Natural killer cell (primary cell): ENCODE data around the gene ESYT3. TPM values are rescaled to one million over a fixed set of nuclear protein-coding genes. Genes with fewer than 3 reads are reported as not detected.

Experiments used
- ATAC-seq, 3 donors: fragments of 150-1000 bp in 2 of 3; fragments of 200-7000 bp in 1 of 3; cut with Tn5 transposase; 1 replicate in 1 of 3; 2 replicates in 2 of 3; pipeline ENCODE4 v1.10.0; 2021; ENCODE audit warnings: mild to moderate bottlenecking in 2 of 3, moderate library complexity in 2 of 3
- DNase-seq, 2 donors: peaks; one replicate each; pipeline versions ENCODE4 v3.0.0 to v3.0.0-alpha.2; 2013 to 2021; ENCODE audit warnings: mixed read lengths in 1 of 2
- H3K27ac ChIP-seq: one replicate; pipeline ENCODE4 v1.5.1; 2013; ENCODE audit warnings: mild to moderate bottlenecking, low read length
- H3K27me3 ChIP-seq: one replicate; pipeline ENCODE4 v1.6.1; 2013; ENCODE audit warnings: low read length; ENCODE audit not compliant: control insufficient read depth, insufficient read depth
- H3K36me3 ChIP-seq: one replicate; pipeline ENCODE4 v1.6.1; 2013; ENCODE audit warnings: low read length; ENCODE audit not compliant: control insufficient read depth, insufficient read depth
- H3K4me1 ChIP-seq: one replicate; pipeline ENCODE4 v1.6.1; 2013; ENCODE audit warnings: low read length; ENCODE audit not compliant: control insufficient read depth, insufficient read depth
- H3K4me3 ChIP-seq: one replicate; pipeline ENCODE4 v1.5.1; 2013; ENCODE audit warnings: low read length
- H3K9me3 ChIP-seq: one replicate; pipeline ENCODE4 v1.6.1; 2013; ENCODE audit warnings: low read length; ENCODE audit not compliant: control insufficient read depth, insufficient read depth
- H3K27ac Mint-ChIP-seq, 2 donors: one replicate each; pipeline ENCODE4 v1.8.0; 2022; ENCODE audit warnings: mild to moderate bottlenecking in 2 of 2, mixed read lengths in 2 of 2, moderate library complexity in 1 of 2
- H3K27me3 Mint-ChIP-seq, 2 donors: one replicate each; pipeline ENCODE4 v1.8.0; 2022; ENCODE audit warnings: low read depth in 2 of 2, mixed read lengths in 2 of 2
- H3K36me3 Mint-ChIP-seq: one replicate; pipeline ENCODE4 v1.8.0; 2022; ENCODE audit warnings: mixed read lengths
- H3K4me1 Mint-ChIP-seq, 2 donors: one replicate each; pipeline ENCODE4 v1.8.0; 2022; ENCODE audit warnings: mixed read lengths in 2 of 2
- H3K4me3 Mint-ChIP-seq: one replicate; pipeline ENCODE4 v1.8.0; 2022; ENCODE audit warnings: mild to moderate bottlenecking, moderate library complexity, mixed read lengths
- H3K9me3 Mint-ChIP-seq, 2 donors: one replicate each; pipeline ENCODE4 v1.8.0; 2022; ENCODE audit warnings: mixed read lengths in 2 of 2
- CTCF ChIP-seq: fragments of 200-600 bp; IDR thresholded peaks from one replicate; pipeline ENCODE4 v1.8.0; 2022; ENCODE audit warnings: antibody characterized with exemption
- WGBS: methylation state at CpG from one replicate; pipeline ENCODE4 v1.1.7; 2013; ENCODE audit warnings: missing lambda C conversion rate; ENCODE audit not compliant: insufficient coverage; 5-methylcytosine and 5-hydroxymethylcytosine counted together
- intact Hi-C: fragments of 100-400 bp; cut with micrococcal nuclease; formaldehyde crosslinking; loops from one replicate; pipeline ENCODE4 v1.14.2; 2022
- total RNA-seq, 4 donors: library from RNA; stranded (reverse); fragments of 120-200 nt in 1 of 4; gene quantifications; one replicate each; pipeline versions ENCODE4 v1.2.3 to v1.2.4, GENCODE V29; 2013 to 2022

Gene ESYT3
- total RNA-seq, 3 donors from 2014 or later (not counting 1 experiment from before 2014, with no cell fraction given) = not detected

- TF ChIP-seq CTCF = peak; percentile 82
- 15% methylated on average over 7 of the region's 7 CpGs for WGBS
- no peaks in the 10 kb centered on the region for H3K4me1 ChIP-seq
- no peaks in the 10 kb centered on the region for H3K36me3 Mint-ChIP-seq
- intact Hi-C loops = loop anchor here (1.0 to 2.0 kb wide), 2 partner anchors 506 to 911 kb away; no protein-coding TSS in a partner anchor
- ATAC-seq = peak; percentile 60 to 88 (median 72)
- H3K27ac ChIP-seq = no peak overlapping the region
- no peaks in the 10 kb centered on the region for H3K4me1 Mint-ChIP-seq
- peaks cover 8 to 14% of the 10 kb centered on the region in 2 donors for H3K27me3 Mint-ChIP-seq
- no peak overlapping the region for H3K27ac Mint-ChIP-seq
- no peak overlapping the region for H3K4me3 Mint-ChIP-seq
- no peaks in the 10 kb centered on the region for H3K27me3 ChIP-seq
- no peaks in the 10 kb centered on the region for H3K9me3 Mint-ChIP-seq
- peak; percentile 41 to 78 for DNase-seq
- H3K36me3 ChIP-seq = no peaks in the 10 kb centered on the region
- no peak overlapping the region for H3K4me3 ChIP-seq
- H3K9me3 ChIP-seq = no peaks in the 10 kb centered on the region
Measured at GRCh38 chr3:138417559-138417982, 16.8 kb upstream of the ESYT3 start.

GRCh38 chr3:138418601-138419206, 15.7 kb upstream of the ESYT3 start:
- no peak overlapping the region for H3K27ac ChIP-seq
- no peaks in the 10 kb centered on the region for H3K27me3 ChIP-seq
- no peak overlapping the region for H3K27ac Mint-ChIP-seq
- no peak for ATAC-seq
- H3K9me3 Mint-ChIP-seq = no peaks in the 10 kb centered on the region
- no peaks in the 10 kb centered on the region for H3K36me3 ChIP-seq
- H3K4me3 ChIP-seq = no peak overlapping the region
- H3K4me3 Mint-ChIP-seq = no peak overlapping the region
- no peaks in the 10 kb centered on the region for H3K4me1 ChIP-seq
- H3K4me1 Mint-ChIP-seq = no peaks in the 10 kb centered on the region
- H3K36me3 Mint-ChIP-seq = no peaks in the 10 kb centered on the region
- H3K27me3 Mint-ChIP-seq = peaks cover 8 to 14% of the 10 kb centered on the region in 2 donors
- no peaks in the 10 kb centered on the region for H3K9me3 ChIP-seq
- 95% methylated on average over 2 of the region's 5 CpGs for WGBS
- no peak for DNase-seq
- TF ChIP-seq CTCF = no peak
- intact Hi-C loops = no loop called here

GRCh38 chr3:138423316-138423715, 11.1 kb upstream of the ESYT3 start:
- Histone ChIP-seq H3K36me3 (no peaks in the 10 kb centered on the region), H3K27me3 (no peaks in the 10 kb centered on the region), H3K27ac (no peak overlapping the region), H3K9me3 (no peaks in the 10 kb centered on the region), H3K4me3 (no peak overlapping the region), H3K4me1 (no peaks in the 10 kb centered on the region)
- WGBS = 88% methylated on average over 1 of the region's 1 CpG
- Mint-ChIP-seq H3K36me3 (no peaks in the 10 kb centered on the region), H3K4me3 (no peak overlapping the region), H3K27me3 (peaks cover 3 to 4% of the 10 kb centered on the region in 2 donors), H3K4me1 (no peaks in the 10 kb centered on the region), H3K9me3 (no peaks in the 10 kb centered on the region), H3K27ac (no peak overlapping the region)
- DNase-seq (no peak), ATAC-seq (no peak)
- intact Hi-C loops = no loop called here
- TF ChIP-seq CTCF = no peak

GRCh38 chr3:138424323-138424722, 10.1 kb upstream of the ESYT3 start:
- Mint-ChIP-seq H3K4me1 (no peaks in the 10 kb centered on the region), H3K27ac (no peak overlapping the region), H3K27me3 (peaks cover 4 to 9% of the 10 kb centered on the region in 2 donors), H3K36me3 (no peaks in the 10 kb centered on the region), H3K9me3 (no peaks in the 10 kb centered on the region), H3K4me3 (no peak overlapping the region)
- Histone ChIP-seq H3K27ac (no peak overlapping the region), H3K27me3 (no peaks in the 10 kb centered on the region), H3K9me3 (no peaks in the 10 kb centered on the region), H3K4me3 (no peak overlapping the region), H3K4me1 (no peaks in the 10 kb centered on the region), H3K36me3 (no peaks in the 10 kb centered on the region)
- no peak for DNase-seq
- intact Hi-C loops = no loop called here
- ATAC-seq = no peak
- 65% methylated on average over 2 of the region's 2 CpGs for WGBS
- TF ChIP-seq CTCF = no peak
